A673 (cell line): ENCODE results near the gene MRPS35. TPM values are rescaled to one million over a fixed set of nuclear protein-coding genes. Genes with fewer than 3 reads are reported as not detected.

Experiments used
- BruUV-seq: library from RNA; stranded (reverse); fragments of 400-500 nt; replicated peaks from 2 replicates; lab custom pipeline; 2021; lab: Mats Ljungman, UMichigan
- CTCF ChIA-PET: fragments of 300-600 bp; sonication (Branson Sonifier 250); formaldehyde crosslinking; loops from one replicate; lab custom pipeline; 2022; ENCODE audit warnings: antibody characterized with exemption; lab: Charles Lee
- POLR2A ChIA-PET: fragments of 300-600 bp; sonication (Branson Sonifier 250); formaldehyde crosslinking; loops from one replicate; lab custom pipeline; 2022; ENCODE audit warnings: antibody characterized with exemption; ENCODE audit not compliant: low non-redundant PET; lab: Charles Lee
- DNase-seq: peaks from one replicate; pipeline ENCODE4 v3.0.0-alpha.2; 2015; ENCODE audit warnings: low spot score
- H3K27ac ChIP-seq: fragments of 200-600 bp; sonication (generic); 2 replicates; pipeline ENCODE4 v1.5.1; 2016; ENCODE audit warnings: mixed run types, low read depth, mild to moderate bottlenecking, mixed read lengths, antibody characterized with exemption, low read length; ENCODE audit not compliant: poor library complexity, severe bottlenecking
- H3K27me3 ChIP-seq: fragments of 200-600 bp; sonication (generic); replicated peaks from 2 replicates; pipeline ENCODE4 v1.6.1; 2017; ENCODE audit warnings: mixed run types, low read depth, mild to moderate bottlenecking, mixed read lengths, antibody characterized with exemption, low read length; ENCODE audit not compliant: insufficient read depth, poor library complexity
- H3K36me3 ChIP-seq: fragments of 200-600 bp; sonication (generic); 2 replicates; pipeline ENCODE4 v1.6.1; 2016; ENCODE audit warnings: mixed run types, mild to moderate bottlenecking, mixed read lengths, antibody characterized with exemption, low read length; ENCODE audit not compliant: insufficient read depth, poor library complexity, severe bottlenecking
- H3K4me1 ChIP-seq: fragments of 200-600 bp; sonication (generic); 2 replicates; pipeline ENCODE4 v1.6.1; 2017; ENCODE audit warnings: mixed run types, mild to moderate bottlenecking, mixed read lengths, antibody characterized with exemption, low read length; ENCODE audit not compliant: insufficient read depth, poor library complexity, severe bottlenecking
- H3K4me3 ChIP-seq: fragments of 200-600 bp; sonication (generic); 2 replicates; pipeline ENCODE4 v1.5.1; 2016; ENCODE audit warnings: low read depth, mixed run types, mild to moderate bottlenecking, mixed read lengths, low read length; ENCODE audit not compliant: poor library complexity, severe bottlenecking
- H3K9me3 ChIP-seq: fragments of 200-600 bp; sonication (generic); 2 replicates; pipeline ENCODE4 v1.6.1; 2016; ENCODE audit warnings: mixed run types, low read depth, mild to moderate bottlenecking, mixed read lengths, antibody characterized with exemption, low read length; ENCODE audit not compliant: poor library complexity, severe bottlenecking
- CTCF ChIP-seq: fragments of 300-800, 200-600 bp; sonication (generic); conservative IDR thresholded peaks from 2 replicates; pipeline ENCODE4 v1.5.1; 2017; ENCODE audit warnings: low read depth, mild to moderate bottlenecking, antibody characterized with exemption, low read length, moderate library complexity, mixed read lengths
- EZH2 ChIP-seq: fragments of 200-600 bp; sonication (generic); IDR thresholded peaks from 2 replicates; pipeline ENCODE4 v1.6.1; 2017; ENCODE audit warnings: borderline replicate concordance, low read depth, mild to moderate bottlenecking, mixed read lengths, antibody characterized with exemption, low read length; ENCODE audit not compliant: poor library complexity, severe bottlenecking
- intact Hi-C: fragments of 100-400 bp; cut with micrococcal nuclease; formaldehyde crosslinking; loops from one replicate; pipeline ENCODE4 v1.10.0; 2022; ENCODE audit not compliant: unreplicated experiment
- total RNA-seq: library from RNA; stranded (reverse); gene quantifications from 2 replicates; pipeline ENCODE4 v1.2.3, GENCODE V29; 2021

Gene MRPS35
- total RNA-seq, 1 experiment from 2014 or later = 65.9 TPM

- intact Hi-C loops = no loop called here
- CTCF ChIA-PET = no interaction called here
- no peaks in the 10 kb centered on the region for H3K9me3 ChIP-seq
- H3K27ac ChIP-seq = no peak overlapping the region
- no TSS peak for BruUV-seq
- peaks cover 6% of the 10 kb centered on the region for H3K4me1 ChIP-seq
- no peak for DNase-seq
- POLR2A ChIA-PET = no interaction called here
- H3K4me3 ChIP-seq = no peak overlapping the region
- no peaks in the 10 kb centered on the region for H3K27me3 ChIP-seq
- no peak for TF ChIP-seq EZH2
- H3K36me3 ChIP-seq = no peaks in the 10 kb centered on the region
Observed at GRCh38 chr12:27778206-27778605, 67.6 kb downstream of the MRPS35 start.

GRCh38 chr12:27779416-27779919 is 68.8 kb downstream of the MRPS35 start:
- intact Hi-C loops = no loop called here
- TF ChIP-seq CTCF (no peak), EZH2 (no peak)
- peak overlapping the region; percentile 86 for H3K27ac ChIP-seq
- peak overlapping the region; percentile 87 for H3K4me3 ChIP-seq
- ChIA-PET POLR2A (no interaction called here), CTCF (interaction anchor here (0.6 kb wide), 1 partner anchor 47 kb away, joined by 6 read pairs; no protein-coding TSS in a partner anchor)
- no peak for DNase-seq
- no peaks in the 10 kb centered on the region for H3K27me3 ChIP-seq
- no peaks in the 10 kb centered on the region for H3K36me3 ChIP-seq
- BruUV-seq = no TSS peak
- no peaks in the 10 kb centered on the region for H3K9me3 ChIP-seq
- peaks cover 7% of the 10 kb centered on the region for H3K4me1 ChIP-seq

GRCh38 chr12:27779920-27780611 is 69.4 kb downstream of the MRPS35 start, which contains the start of the genes KLHL42 and MANSC4:
TSS of gene KLHL42 (plus strand) at chr12:27780233. CDS start at chr12:27780331, 98 bp downstream.
TSS of gene MANSC4 (minus strand) at chr12:27780236. CDS start at chr12:27771276, 8,960 bp downstream.
- no peaks in the 10 kb centered on the region for H3K27me3 ChIP-seq
- no peaks in the 10 kb centered on the region for H3K36me3 ChIP-seq
- H3K4me1 ChIP-seq = peaks cover 13% of the 10 kb centered on the region
- no peak for TF ChIP-seq EZH2
- no TSS peak for BruUV-seq
- intact Hi-C loops = no loop called here
- peak within 1 kb of the TSS; percentile 87 for H3K4me3 ChIP-seq
- no peaks in the 10 kb centered on the region for H3K9me3 ChIP-seq
- ChIA-PET CTCF (no interaction called here), POLR2A (no interaction called here)
- peak; percentile 80 for DNase-seq
- peak within 1 kb of the TSS; percentile 86 for H3K27ac ChIP-seq

GRCh38 chr12:27780612-27781408 is 70.2 kb downstream of the MRPS35 start:
- Histone ChIP-seq H3K36me3 (no peaks in the 10 kb centered on the region), H3K4me1 (peaks cover 18% of the 10 kb centered on the region), H3K4me3 (peak overlapping the region; percentile 87), H3K27ac (peak overlapping the region; percentile 86), H3K9me3 (no peaks in the 10 kb centered on the region), H3K27me3 (no peaks in the 10 kb centered on the region)
- CTCF ChIA-PET = no interaction called here
- no peak for TF ChIP-seq CTCF
- TF ChIP-seq EZH2 = no peak
- POLR2A ChIA-PET = no interaction called here
- no TSS peak for BruUV-seq
- DNase-seq = peak; percentile 47
- intact Hi-C loops = no loop called here
